A673 (cell line): ENCODE results near the gene CUL9.

Source experiments
- EZH2 ChIP-seq: fragments of 200-600 bp; sonication (generic); IDR thresholded peaks from 2 replicates; pipeline ENCODE4 v1.6.1; 2017; ENCODE audit warnings: borderline replicate concordance, low read depth, mild to moderate bottlenecking, mixed read lengths, antibody characterized with exemption, low read length; ENCODE audit not compliant: poor library complexity, severe bottlenecking
- TF ChIP-seq, protein P1 (sequence below): fragments of 300-800, 200-600 bp; sonication (generic); conservative IDR thresholded peaks from 2 replicates; pipeline ENCODE4 v1.5.1; 2017; ENCODE audit warnings: low read depth, mild to moderate bottlenecking, antibody characterized with exemption, low read length, moderate library complexity, mixed read lengths

DNA sequence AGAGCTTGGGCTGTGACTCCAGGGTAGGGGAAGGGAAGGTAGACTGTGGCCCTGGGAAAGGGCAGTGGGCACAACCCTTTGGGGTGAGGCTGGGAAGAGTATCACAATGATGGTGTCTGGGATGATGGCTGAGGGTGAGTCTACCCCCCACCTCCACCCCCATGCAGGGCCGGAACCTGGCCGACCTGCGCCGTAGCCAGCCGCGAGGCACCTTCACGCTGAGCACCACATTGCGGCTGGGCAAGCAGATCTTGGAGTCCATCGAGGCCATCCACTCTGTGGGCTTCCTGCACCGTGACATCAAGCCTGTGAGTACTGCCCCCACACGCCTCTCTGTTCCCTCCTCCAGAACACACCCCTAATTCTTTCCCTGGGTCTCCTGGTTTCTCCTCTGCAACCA lies 71.4 kb downstream of the CUL9 start:
- TF ChIP-seq, protein P1, sequence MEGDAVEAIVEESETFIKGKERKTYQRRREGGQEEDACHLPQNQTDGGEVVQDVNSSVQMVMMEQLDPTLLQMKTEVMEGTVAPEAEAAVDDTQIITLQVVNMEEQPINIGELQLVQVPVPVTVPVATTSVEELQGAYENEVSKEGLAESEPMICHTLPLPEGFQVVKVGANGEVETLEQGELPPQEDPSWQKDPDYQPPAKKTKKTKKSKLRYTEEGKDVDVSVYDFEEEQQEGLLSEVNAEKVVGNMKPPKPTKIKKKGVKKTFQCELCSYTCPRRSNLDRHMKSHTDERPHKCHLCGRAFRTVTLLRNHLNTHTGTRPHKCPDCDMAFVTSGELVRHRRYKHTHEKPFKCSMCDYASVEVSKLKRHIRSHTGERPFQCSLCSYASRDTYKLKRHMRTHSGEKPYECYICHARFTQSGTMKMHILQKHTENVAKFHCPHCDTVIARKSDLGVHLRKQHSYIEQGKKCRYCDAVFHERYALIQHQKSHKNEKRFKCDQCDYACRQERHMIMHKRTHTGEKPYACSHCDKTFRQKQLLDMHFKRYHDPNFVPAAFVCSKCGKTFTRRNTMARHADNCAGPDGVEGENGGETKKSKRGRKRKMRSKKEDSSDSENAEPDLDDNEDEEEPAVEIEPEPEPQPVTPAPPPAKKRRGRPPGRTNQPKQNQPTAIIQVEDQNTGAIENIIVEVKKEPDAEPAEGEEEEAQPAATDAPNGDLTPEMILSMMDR = no peak
- no peak for TF ChIP-seq EZH2
